Measurements from ENCODE around the gene CAMK1. TPM values are rescaled to one million over a fixed set of nuclear protein-coding genes. Genes with fewer than 3 reads are reported as not detected.

CAMK1 gene
- total RNA-seq, 1 experiment from 2014 or later, result 2.0 TPM

- H3K9me2 ChIP-seq (ENCODE audit: insufficient read depth), result no peaks in the 10 kb centered on the region
- ChIA-PET CTCF (no interaction called here), POLR2A (ENCODE audit: unreplicated experiment) (no interaction called here)
- no peaks in the 10 kb centered on the region for H4K20me1 ChIP-seq (ENCODE audit: insufficient read depth)
- DNase-seq, result no peak
- 0 out of 2 replicates have a peak, but pooled peaks cover 6% of the 10 kb centered on the region for H3K36me3 ChIP-seq (ENCODE audit: low read depth)
- H3K4me3 ChIP-seq, result no peak overlapping the region
- no peaks in the 10 kb centered on the region for H3K27me3 ChIP-seq (ENCODE audit: insufficient read depth, low read depth)
- H3K4me2 ChIP-seq, result no peak overlapping the region
- intact Hi-C loops (cut with micrococcal nuclease; ENCODE audit: unreplicated experiment), result no loop called here
- no peak overlapping the region for H3K27ac ChIP-seq
- peaks cover 10% of the 10 kb centered on the region; the same call in 1 of the 2 replicates for H3K79me2 ChIP-seq (ENCODE audit: low read depth)
- no peak for TF ChIP-seq EZH2 (IDR thresholded peaks at IDR 0.05; ENCODE audit: low read depth)
- TF ChIP-seq CTCF (conservative IDR thresholded peaks at IDR 0.05), result no peak
- H3F3A ChIP-seq (ENCODE audit: insufficient read depth, low read depth), result peaks cover 7% of the 10 kb centered on the region; the same call in 1 of the 2 replicates
- H3K9me3 ChIP-seq (ENCODE audit: insufficient read depth, low read depth), result no peaks in the 10 kb centered on the region
- BruUV-seq (replicated peaks), result no TSS peak
- peaks cover 9% of the 10 kb centered on the region for H3K4me1 ChIP-seq (replicated peaks; ENCODE audit: insufficient read depth)
- no peak overlapping the region for H2AFZ ChIP-seq
Observed at GRCh38 chr3:9754678-9755077, 15.1 kb downstream of the CAMK1 start.

GRCh38 chr3:9750556-9751411 lies 19.0 kb downstream of the CAMK1 start:
- Histone ChIP-seq H3K9me3 (ENCODE audit: insufficient read depth, low read depth) (no peaks in the 10 kb centered on the region), H3K27me3 (ENCODE audit: insufficient read depth, low read depth) (no peaks in the 10 kb centered on the region), H3K36me3 (ENCODE audit: low read depth) (0 out of 2 replicates have a peak, but pooled peaks cover 7% of the 10 kb centered on the region), H4K20me1 (ENCODE audit: insufficient read depth) (no peaks in the 10 kb centered on the region), H3K4me2 (peak overlapping the region; percentile 96), H3K9me2 (ENCODE audit: insufficient read depth) (no peaks in the 10 kb centered on the region), H3K4me3 (peak overlapping the region; percentile 59), H3K79me2 (ENCODE audit: low read depth) (peaks cover 10% of the 10 kb centered on the region; the same call in 1 of the 2 replicates), H3K27ac (no peak overlapping the region), H3K4me1 (replicated peaks; ENCODE audit: insufficient read depth) (peaks cover 14% of the 10 kb centered on the region), H3F3A (ENCODE audit: insufficient read depth, low read depth) (peaks cover 24% of the 10 kb centered on the region), H2AFZ (peak overlapping the region; percentile 96)
- DNase-seq, result no peak
- no peak for TF ChIP-seq EZH2 (IDR thresholded peaks at IDR 0.05; ENCODE audit: low read depth)
- TF ChIP-seq CTCF (conservative IDR thresholded peaks at IDR 0.05), result no peak
- CTCF ChIA-PET, result no interaction called here
- POLR2A ChIA-PET (ENCODE audit: unreplicated experiment), result no interaction called here
- TSS peak; percentile 32 for BruUV-seq (replicated peaks)
- intact Hi-C loops (cut with micrococcal nuclease; ENCODE audit: unreplicated experiment), result loop anchor here (2.0 kb wide), 1 partner anchor 42 kb away; the partner anchor contains the start of genes ARPC4 and TADA3

- H3K9me3 ChIP-seq (ENCODE audit: insufficient read depth, low read depth), result no peaks in the 10 kb centered on the region
- H3K4me1 ChIP-seq (replicated peaks; ENCODE audit: insufficient read depth), result peaks cover 14% of the 10 kb centered on the region
- intact Hi-C loops (cut with micrococcal nuclease; ENCODE audit: unreplicated experiment), result loop anchor here (1.0 to 10.0 kb wide), 4 partner anchors 19 to 575 kb away; partner anchors contain the start of genes ARPC4, BRPF1, SEC13 and TADA3
- H3K4me2 ChIP-seq, result peak within 1 kb of the TSS; percentile 96
- no peaks in the 10 kb centered on the region for H3K9me2 ChIP-seq (ENCODE audit: insufficient read depth)
- peaks cover 20% of the 10 kb centered on the region for H3F3A ChIP-seq (ENCODE audit: insufficient read depth, low read depth)
- 0 out of 2 replicates have a peak, but pooled peaks cover 12% of the 10 kb centered on the region for H3K36me3 ChIP-seq (ENCODE audit: low read depth)
- peaks cover 10% of the 10 kb centered on the region; the same call in 1 of the 2 replicates for H3K79me2 ChIP-seq (ENCODE audit: low read depth)
- H4K20me1 ChIP-seq (ENCODE audit: insufficient read depth), result no peaks in the 10 kb centered on the region
- H2AFZ ChIP-seq, result peak within 1 kb of the TSS; percentile 96
- H3K4me3 ChIP-seq, result peak within 1 kb of the TSS; percentile 59
- POLR2A ChIA-PET (ENCODE audit: unreplicated experiment), result interaction anchor here (0.6 to 0.7 kb wide), 2 partner anchors 710 to 1257 kb away, joined by 5 to 8 read pairs; no protein-coding TSS in a partner anchor
- TF ChIP-seq EZH2 (IDR thresholded peaks at IDR 0.05; ENCODE audit: low read depth), result no peak
- no peak for TF ChIP-seq CTCF (conservative IDR thresholded peaks at IDR 0.05)
- CTCF ChIA-PET, result interaction anchor here (0.5 kb wide), 2 partner anchors 197 to 227 kb away, joined by 6 to 7 read pairs; no protein-coding TSS in a partner anchor
- BruUV-seq (replicated peaks), result no TSS peak
- no peaks in the 10 kb centered on the region for H3K27me3 ChIP-seq (ENCODE audit: insufficient read depth, low read depth)
- H3K27ac ChIP-seq, result no peak within 1 kb of the TSS; the same call in 1 of the 2 replicates
- DNase-seq, result peak; percentile 92 to 96
Observed at GRCh38 chr3:9749645-9750555, 19.8 kb downstream of the CAMK1 start, which contains the start of gene OGG1. TSS of gene OGG1 (plus strand) at chr3:9749952. CDS start at chr3:9750287, 335 bp downstream.

All from PC-9 (cell line).